Measurements from ENCODE around the gene EFNB2.

EFNB2 gene

DNA sequence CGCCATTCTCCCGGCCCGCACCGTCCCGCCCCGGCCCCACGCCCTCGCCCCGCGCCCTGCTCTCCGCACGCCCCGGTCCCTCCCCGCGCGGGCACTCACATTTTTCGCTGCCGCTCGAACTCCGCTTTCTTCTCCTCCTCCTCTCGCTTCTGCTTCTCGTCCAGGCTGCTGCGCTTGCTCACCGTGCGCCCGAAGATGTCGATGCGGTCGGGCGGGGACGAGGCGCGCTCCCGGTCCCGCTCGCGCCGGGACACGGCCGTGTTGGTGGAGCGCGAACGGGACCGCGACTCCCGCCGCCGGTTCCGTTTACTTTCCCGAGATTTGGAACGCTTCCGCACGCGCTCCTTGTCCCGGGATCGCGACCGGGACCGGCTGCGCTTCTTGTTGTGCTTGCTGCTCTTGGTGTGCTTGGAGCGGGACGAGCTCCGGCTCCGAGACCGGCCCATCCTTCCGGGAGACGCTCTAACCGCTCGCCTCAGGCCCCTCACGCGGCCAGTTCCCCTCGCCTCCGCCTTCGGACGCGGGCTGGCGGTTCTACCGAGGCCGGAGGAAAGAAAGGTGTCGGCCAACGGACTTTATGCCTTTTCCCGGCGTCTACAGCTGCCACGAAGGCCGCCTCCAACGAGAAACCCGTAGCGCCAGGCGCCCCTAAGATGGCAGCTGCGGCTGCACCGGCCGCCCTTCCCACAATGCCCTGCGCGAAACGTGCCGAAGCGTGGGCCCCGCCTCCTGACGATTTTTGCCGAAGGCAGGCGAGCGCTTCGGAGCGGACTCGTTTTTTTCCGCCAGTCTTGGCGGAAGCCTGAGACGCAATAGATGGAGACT is 32.2 kb upstream of the EFNB2 start, which contains the start of gene ARGLU1:
ARGLU1 (minus strand) TSS at position 664 of the 825 bp plus-strand sequence; CDS start at position 446, 218 bp downstream.
- peak; percentile 51 for TF ChIP-seq FOXP2 (optimal IDR thresholded peaks at IDR 0.05; ENCODE audit: borderline replicate concordance, extremely low read depth, extremely low read length, insufficient read depth)
- TF ChIP-seq REST (IDR thresholded peaks at IDR 0.05; ENCODE audit: insufficient read depth in 1 of 2, low read depth in 2 of 2, low read length in 2 of 2), result no peak
- TF ChIP-seq SIN3A (IDR thresholded peaks at IDR 0.05; ENCODE audit: borderline replicate concordance, insufficient read depth, low read length), result no peak
- peak; percentile 66; the same call in 1 of the 2 replicates for TF ChIP-seq TAF1 (IDR thresholded peaks at IDR 0.05; ENCODE audit: borderline replicate concordance, insufficient read depth, low read length)
- TF ChIP-seq POLR2AphosphoS5 (IDR thresholded peaks at IDR 0.05; ENCODE audit: low read depth, low read length), result peak; percentile 93

- no peak for TF ChIP-seq TAF1 (IDR thresholded peaks at IDR 0.05; ENCODE audit: borderline replicate concordance, insufficient read depth, low read length)
- TF ChIP-seq FOXP2 (optimal IDR thresholded peaks at IDR 0.05; ENCODE audit: borderline replicate concordance, extremely low read depth, extremely low read length, insufficient read depth), result no peak
- no peak for TF ChIP-seq SIN3A (IDR thresholded peaks at IDR 0.05; ENCODE audit: borderline replicate concordance, insufficient read depth, low read length)
- TF ChIP-seq POLR2AphosphoS5 (IDR thresholded peaks at IDR 0.05; ENCODE audit: low read depth, low read length), result no peak
- no peak for TF ChIP-seq REST (IDR thresholded peaks at IDR 0.05; ENCODE audit: insufficient read depth in 1 of 2, low read depth in 2 of 2, low read length in 2 of 2)
Measured at GRCh38 chr13:106566641-106567473, 31.4 kb upstream of the EFNB2 start.

DNA sequence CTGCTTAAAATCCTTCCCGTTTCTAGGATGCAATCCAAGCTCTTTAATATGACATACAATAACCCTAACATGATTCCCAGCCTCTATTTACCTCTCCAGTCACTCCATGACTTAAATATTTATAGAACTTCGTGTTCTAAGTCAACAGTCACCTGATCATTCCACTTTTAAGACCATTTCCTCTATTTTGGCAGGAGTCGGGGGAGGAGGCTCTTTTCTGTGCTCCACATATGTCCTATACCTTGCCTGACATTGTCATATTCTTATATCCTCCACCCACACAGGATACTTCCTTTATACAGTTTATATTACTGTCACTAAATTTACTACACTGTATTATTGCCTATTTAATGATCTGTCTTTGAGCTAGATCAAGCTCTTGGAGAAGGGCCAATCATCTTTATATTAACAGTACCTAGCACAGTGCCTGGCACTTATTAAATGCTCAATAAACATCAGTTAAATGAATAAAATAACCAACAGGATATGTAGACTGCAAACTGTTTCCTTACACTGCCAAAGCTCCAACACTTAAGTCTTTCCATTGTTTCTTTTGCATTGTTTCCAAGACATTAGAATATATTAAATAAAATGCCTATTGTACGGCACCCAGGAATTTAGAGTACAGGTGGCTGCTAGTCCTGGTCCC is 29.8 kb upstream of the EFNB2 start:
- TF ChIP-seq SIN3A (IDR thresholded peaks at IDR 0.05; ENCODE audit: borderline replicate concordance, insufficient read depth, low read length), result no peak
- TF ChIP-seq REST (IDR thresholded peaks at IDR 0.05; ENCODE audit: insufficient read depth in 1 of 2, low read depth in 2 of 2, low read length in 2 of 2), result no peak
- TF ChIP-seq POLR2AphosphoS5 (IDR thresholded peaks at IDR 0.05; ENCODE audit: low read depth, low read length), result no peak
- TF ChIP-seq TAF1 (IDR thresholded peaks at IDR 0.05; ENCODE audit: borderline replicate concordance, insufficient read depth, low read length), result no peak
- TF ChIP-seq FOXP2 (optimal IDR thresholded peaks at IDR 0.05; ENCODE audit: borderline replicate concordance, extremely low read depth, extremely low read length, insufficient read depth), result no peak

DNA sequence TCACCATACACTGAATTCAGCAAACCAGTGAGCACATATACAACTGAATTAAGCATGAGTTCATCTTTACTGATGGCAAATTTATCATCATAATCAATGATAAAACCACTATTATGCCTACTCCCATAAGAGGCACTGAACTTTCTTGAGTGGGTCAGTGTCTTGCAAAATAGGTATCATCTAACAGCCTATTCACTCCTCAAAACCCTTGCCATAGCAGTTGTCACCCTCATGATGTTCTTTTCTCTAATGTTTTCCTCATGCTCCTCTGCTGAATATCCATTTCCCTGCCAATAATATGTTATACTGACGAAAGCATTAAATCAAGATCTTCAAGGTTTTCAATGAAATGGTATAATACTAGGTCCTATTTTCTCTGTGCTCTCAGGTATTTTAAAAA is 26.8 kb upstream of the EFNB2 start:
- no peak for TF ChIP-seq SIN3A (IDR thresholded peaks at IDR 0.05; ENCODE audit: borderline replicate concordance, insufficient read depth, low read length)
- no peak for TF ChIP-seq FOXP2 (optimal IDR thresholded peaks at IDR 0.05; ENCODE audit: borderline replicate concordance, extremely low read depth, extremely low read length, insufficient read depth)
- no peak for TF ChIP-seq TAF1 (IDR thresholded peaks at IDR 0.05; ENCODE audit: borderline replicate concordance, insufficient read depth, low read length)
- TF ChIP-seq REST (IDR thresholded peaks at IDR 0.05; ENCODE audit: insufficient read depth in 1 of 2, low read depth in 2 of 2, low read length in 2 of 2), result no peak
- no peak for TF ChIP-seq POLR2AphosphoS5 (IDR thresholded peaks at IDR 0.05; ENCODE audit: low read depth, low read length)

Data from PFSK-1 (cell line).